A549 treated with CpdA at 1 μM for 4 hours (cell line): Measurements from ENCODE around the gene MCAM. TPM values are rescaled to one million over a fixed set of nuclear protein-coding genes. Genes with fewer than 3 reads are reported as not detected.

Source experiments
- total RNA-seq: library from RNA; stranded (reverse); fragments of 200-300 nt; extraction: Qiagen RNA extraction; gene quantifications from 5 replicates; pipeline ENCODE4 v1.2.3, GENCODE V29; 2022; ENCODE audit warnings: low read depth

MCAM gene, protein sequence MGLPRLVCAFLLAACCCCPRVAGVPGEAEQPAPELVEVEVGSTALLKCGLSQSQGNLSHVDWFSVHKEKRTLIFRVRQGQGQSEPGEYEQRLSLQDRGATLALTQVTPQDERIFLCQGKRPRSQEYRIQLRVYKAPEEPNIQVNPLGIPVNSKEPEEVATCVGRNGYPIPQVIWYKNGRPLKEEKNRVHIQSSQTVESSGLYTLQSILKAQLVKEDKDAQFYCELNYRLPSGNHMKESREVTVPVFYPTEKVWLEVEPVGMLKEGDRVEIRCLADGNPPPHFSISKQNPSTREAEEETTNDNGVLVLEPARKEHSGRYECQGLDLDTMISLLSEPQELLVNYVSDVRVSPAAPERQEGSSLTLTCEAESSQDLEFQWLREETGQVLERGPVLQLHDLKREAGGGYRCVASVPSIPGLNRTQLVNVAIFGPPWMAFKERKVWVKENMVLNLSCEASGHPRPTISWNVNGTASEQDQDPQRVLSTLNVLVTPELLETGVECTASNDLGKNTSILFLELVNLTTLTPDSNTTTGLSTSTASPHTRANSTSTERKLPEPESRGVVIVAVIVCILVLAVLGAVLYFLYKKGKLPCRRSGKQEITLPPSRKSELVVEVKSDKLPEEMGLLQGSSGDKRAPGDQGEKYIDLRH
- 9.5 to 12.7 TPM (median 10.9 TPM) in 5 replicates for total RNA-seq

GRCh38 chr11:119316729-119317591, at the start of gene MCAM:
TSS of gene MCAM (minus strand) at chr11:119317130. CDS start at chr11:119317101, 29 bp downstream.

GRCh38 chr11:119346605-119347004, 29.7 kb upstream of the MCAM start, which contains the start of gene MFRP:
TSS of gene MFRP (minus strand) at chr11:119346705. CDS start at chr11:119346513, 192 bp downstream.

GRCh38 chr11:119340335-119341221, 23.6 kb upstream of the MCAM start, which contains the start of gene C1QTNF5:
TSS of gene C1QTNF5 (minus strand) at chr11:119340883. CDS start at chr11:119340397, 486 bp downstream.

DNA sequence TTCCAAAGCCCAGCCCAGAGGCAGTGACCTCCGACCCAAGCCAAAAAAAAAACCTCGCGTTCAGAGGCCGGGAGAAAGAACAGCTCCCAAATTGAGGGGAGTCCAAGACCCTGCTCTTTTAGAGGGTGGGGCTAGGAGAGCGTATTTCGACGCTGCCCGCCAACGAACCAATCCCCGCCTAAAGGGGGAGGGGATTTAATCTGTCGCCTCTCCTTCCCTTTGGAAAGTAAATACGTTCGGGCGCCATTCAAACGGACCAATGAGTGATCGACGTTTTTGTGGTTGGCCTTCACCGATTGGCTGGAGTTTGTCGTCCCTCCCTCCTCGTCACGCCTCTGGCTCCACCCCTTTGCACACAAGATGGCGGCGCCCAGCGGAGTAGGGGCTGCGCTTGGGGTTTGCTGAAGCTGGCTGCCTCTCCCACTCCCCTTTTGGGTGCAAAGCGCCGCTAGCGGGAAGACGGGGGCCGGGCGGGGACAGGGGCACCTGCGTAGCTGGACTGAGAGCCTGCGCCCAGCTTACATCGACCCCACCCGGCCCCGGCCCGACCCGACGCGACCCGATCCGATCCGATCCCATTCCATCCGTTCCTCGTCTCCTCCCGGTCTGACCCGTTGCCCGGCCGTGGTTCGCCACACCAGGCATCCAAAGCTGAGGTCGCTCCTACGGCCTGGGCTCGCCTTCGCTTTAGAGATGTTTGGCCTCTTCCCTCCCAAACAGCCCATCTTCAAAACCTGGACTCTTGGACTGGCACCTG, 17.4 kb upstream of the MCAM start, which contains the start of gene RNF26:
RNF26 (plus strand) TSS at position 354 of the 757 bp plus-strand sequence. CDS start 596 bp downstream, outside the sequence.

Other genes with a start within 250 kb of the MCAM start
- gene VPS11, start 249.3 kb downstream of the MCAM start, total RNA-seq = 9.5 to 13.7 TPM (median 13.2 TPM) in 5 replicates
- gene HMBS, start 232.2 kb downstream of the MCAM start, total RNA-seq = 46.1 to 52.0 TPM (median 51.1 TPM) in 5 replicates
- gene DPAGT1, start 215.3 kb downstream of the MCAM start, total RNA-seq = 30.9 to 46.9 TPM (median 43.8 TPM) in 5 replicates
- 4.2 to 7.6 TPM (median 7.0 TPM) in 5 replicates for gene C2CD2L, start 209.8 kb downstream of the MCAM start, total RNA-seq
- gene HINFP, start 195.6 kb downstream of the MCAM start, total RNA-seq = 9.3 to 13.2 TPM (median 11.9 TPM) in 5 replicates
- 0.15 to 0.87 TPM (median 0.30 TPM) in 5 replicates for gene ABCG4, start 168.1 kb downstream of the MCAM start, total RNA-seq
- 7.7 to 11.4 TPM (median 9.9 TPM) in 5 replicates for gene NLRX1, start 148.4 kb downstream of the MCAM start, total RNA-seq
- 0.27 to 0.45 TPM (median 0.39 TPM) in 4 of 5 replicates, not detected in the other for gene NHERF4, start 131.7 kb downstream of the MCAM start, total RNA-seq
- 7.2 to 10.1 TPM (median 8.8 TPM) in 5 replicates for gene CBL, start 110.8 kb downstream of the MCAM start, total RNA-seq
- gene RNF26, start 17.4 kb upstream of the MCAM start, total RNA-seq = 31.5 to 42.8 TPM (median 41.1 TPM) in 5 replicates
- gene C1QTNF5, start 23.8 kb upstream of the MCAM start, total RNA-seq = not detected in 5 replicates
- gene MFRP, start 29.6 kb upstream of the MCAM start, total RNA-seq = not detected in 5 replicates
- 0.24 to 0.60 TPM (median 0.45 TPM) in 5 replicates for gene USP2, start 64.6 kb upstream of the MCAM start, total RNA-seq
- gene THY1, start 106.0 kb upstream of the MCAM start, total RNA-seq = 8.3 to 18.2 TPM (median 12.7 TPM) in 5 replicates